Stimulated activated memory B cell treated with anti-CD40 and anti-IgM and Interleukin-4, amounts not matched to agents 10 μg/mL and 1 μg/mL and 100 μg/mL, for 72 hours (primary cell): ENCODE measurements around the gene MEPCE.
"Not testable (repeated sequence)": the region's sequence is repeated elsewhere in the genome, so short reads cannot be mapped to it uniquely, and the experiment has no call there.

ENCODE experiments used
- ATAC-seq: fragments of 150-1000 bp; cut with Tn5 transposase; 2 replicates; pipeline ENCODE4 v1.10.0; 2021
- H3K27ac Mint-ChIP-seq: one replicate; pipeline ENCODE4 v1.8.0; 2022; ENCODE audit warnings: mild to moderate bottlenecking, mixed read lengths
- H3K27me3 Mint-ChIP-seq: one replicate; pipeline ENCODE4 v1.8.0; 2022; ENCODE audit warnings: mixed read lengths
- H3K36me3 Mint-ChIP-seq: one replicate; pipeline ENCODE4 v1.8.0; 2022; ENCODE audit warnings: mixed read lengths
- H3K4me1 Mint-ChIP-seq: one replicate; pipeline ENCODE4 v1.8.0; 2022; ENCODE audit warnings: mixed read lengths
- H3K4me3 Mint-ChIP-seq: one replicate; pipeline ENCODE4 v1.8.0; 2022; ENCODE audit warnings: mild to moderate bottlenecking, moderate library complexity, mixed read lengths
- H3K9me3 Mint-ChIP-seq: one replicate; pipeline ENCODE4 v1.8.0; 2022; ENCODE audit warnings: mixed read lengths

The MEPCE gene

GRCh38 chr7:100429637-100430492 lies at the start of gene MEPCE:
Gene MEPCE, plus strand, starts transcription at chr7:100429831. Its CDS starts 188 bp downstream, at chr7:100430019.
- H3K4me1 Mint-ChIP-seq, result peaks cover 43% of the 10 kb centered on the region
- peak within 1 kb of the TSS; percentile 93 for H3K27ac Mint-ChIP-seq

GRCh38 chr7:100380196-100380595 lies 49.4 kb upstream of the MEPCE start:
- Mint-ChIP-seq H3K27ac (no peak overlapping the region), H3K4me3 (no peak overlapping the region), H3K9me3 (no peaks in the 10 kb centered on the region), H3K36me3 (no peaks in the 10 kb centered on the region), H3K27me3 (no peaks in the 10 kb centered on the region), H3K4me1 (peaks cover 27% of the 10 kb centered on the region)
- ATAC-seq, result no peak

More at GRCh38 chr7:100429637-100430492, at the start of gene MEPCE:
- peak; percentile 71 for ATAC-seq
- H3K4me3 Mint-ChIP-seq, result peak within 1 kb of the TSS; percentile 96
- peaks cover 25% of the 10 kb centered on the region for H3K36me3 Mint-ChIP-seq
- H3K27me3 Mint-ChIP-seq, result no peaks in the 10 kb centered on the region
- no peaks in the 10 kb centered on the region for H3K9me3 Mint-ChIP-seq

- not testable (repeated sequence) for H3K9me3 Mint-ChIP-seq, H3K4me3 Mint-ChIP-seq, H3K27ac Mint-ChIP-seq, ATAC-seq, H3K36me3 Mint-ChIP-seq, H3K27me3 Mint-ChIP-seq
- H3K4me1 Mint-ChIP-seq, result peaks cover 18% of the 10 kb centered on the region
These were observed 47.9 kb upstream of the MEPCE start for GRCh38 chr7:100381531-100382233.

- not testable (repeated sequence) for H3K27ac Mint-ChIP-seq, ATAC-seq
- H3K4me1 Mint-ChIP-seq, result peaks cover 18% of the 10 kb centered on the region
These were observed 47.3 kb upstream of the MEPCE start for GRCh38 chr7:100382234-100382853.

DNA sequence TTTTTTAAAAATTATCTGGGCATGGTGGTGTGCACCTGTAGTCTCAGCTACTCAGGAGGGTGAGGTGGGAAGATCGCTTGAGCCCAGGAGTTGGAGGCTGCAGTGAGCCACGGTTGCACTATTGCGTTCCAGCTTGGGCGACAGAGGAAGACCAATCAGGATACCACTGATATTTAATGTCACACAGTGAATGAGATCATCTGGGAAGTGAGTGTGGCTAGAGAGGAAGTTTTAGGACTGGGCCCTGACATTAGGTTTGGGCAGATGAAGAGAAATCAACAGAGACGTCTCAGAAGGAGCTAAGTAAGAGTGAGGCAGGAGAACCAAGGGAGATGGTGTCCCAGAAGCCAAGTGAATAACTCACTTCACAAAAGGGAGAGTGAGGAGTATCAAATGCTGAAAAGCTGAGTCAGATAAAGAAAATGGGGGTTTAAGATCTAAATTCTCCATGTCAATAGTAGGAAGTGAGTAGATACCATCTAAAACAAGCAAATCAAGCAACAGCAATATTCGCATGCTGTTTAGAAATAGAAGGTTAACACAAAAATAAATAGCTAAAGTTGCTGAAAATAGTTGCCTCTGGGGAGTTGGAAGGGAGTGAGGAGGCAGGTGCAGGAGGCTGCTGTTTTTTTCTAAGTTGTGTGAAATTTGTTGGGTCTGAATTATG lies 44.9 kb upstream of the MEPCE start:
- no peaks in the 10 kb centered on the region for H3K9me3 Mint-ChIP-seq
- H3K27ac Mint-ChIP-seq, result peak overlapping the region; percentile 0
- H3K4me1 Mint-ChIP-seq, result peaks cover 18% of the 10 kb centered on the region
- H3K27me3 Mint-ChIP-seq, result peaks cover 8% of the 10 kb centered on the region
- H3K36me3 Mint-ChIP-seq, result no peaks in the 10 kb centered on the region
- ATAC-seq, result no peak
- no peak overlapping the region for H3K4me3 Mint-ChIP-seq

More at GRCh38 chr7:100382234-100382853, 47.3 kb upstream of the MEPCE start:
- H3K27me3 Mint-ChIP-seq, H3K4me3 Mint-ChIP-seq, H3K9me3 Mint-ChIP-seq, H3K36me3 Mint-ChIP-seq: not testable (repeated sequence)

GRCh38 chr7:100386940-100387339 lies 42.7 kb upstream of the MEPCE start:
- ATAC-seq, result no peak
- Mint-ChIP-seq H3K4me1 (peaks cover 15% of the 10 kb centered on the region), H3K9me3 (no peaks in the 10 kb centered on the region), H3K27ac (no peak overlapping the region), H3K36me3 (no peaks in the 10 kb centered on the region), H3K27me3 (peaks cover 18% of the 10 kb centered on the region), H3K4me3 (no peak overlapping the region)

GRCh38 chr7:100387695-100388094 lies 41.9 kb upstream of the MEPCE start:
- Mint-ChIP-seq H3K27me3 (peaks cover 18% of the 10 kb centered on the region), H3K4me1 (peaks cover 22% of the 10 kb centered on the region), H3K27ac (no peak overlapping the region)

GRCh38 chr7:100389437-100390088 lies 40.1 kb upstream of the MEPCE start:
- no peaks in the 10 kb centered on the region for H3K36me3 Mint-ChIP-seq

More at GRCh38 chr7:100387695-100388094, 41.9 kb upstream of the MEPCE start:
- H3K9me3 Mint-ChIP-seq, result no peaks in the 10 kb centered on the region
- H3K4me3 Mint-ChIP-seq, result no peak overlapping the region
- no peaks in the 10 kb centered on the region for H3K36me3 Mint-ChIP-seq
- ATAC-seq, result no peak

GRCh38 chr7:100390286-100391009 lies 39.2 kb upstream of the MEPCE start:
- Mint-ChIP-seq H3K36me3 (no peaks in the 10 kb centered on the region), H3K27ac (peak overlapping the region; percentile 6)

More at GRCh38 chr7:100389437-100390088, 40.1 kb upstream of the MEPCE start:
- Mint-ChIP-seq H3K4me3 (no peak overlapping the region), H3K9me3 (no peaks in the 10 kb centered on the region), H3K27ac (no peak overlapping the region), H3K4me1 (peaks cover 31% of the 10 kb centered on the region), H3K27me3 (peaks cover 18% of the 10 kb centered on the region)
- no peak for ATAC-seq

DNA sequence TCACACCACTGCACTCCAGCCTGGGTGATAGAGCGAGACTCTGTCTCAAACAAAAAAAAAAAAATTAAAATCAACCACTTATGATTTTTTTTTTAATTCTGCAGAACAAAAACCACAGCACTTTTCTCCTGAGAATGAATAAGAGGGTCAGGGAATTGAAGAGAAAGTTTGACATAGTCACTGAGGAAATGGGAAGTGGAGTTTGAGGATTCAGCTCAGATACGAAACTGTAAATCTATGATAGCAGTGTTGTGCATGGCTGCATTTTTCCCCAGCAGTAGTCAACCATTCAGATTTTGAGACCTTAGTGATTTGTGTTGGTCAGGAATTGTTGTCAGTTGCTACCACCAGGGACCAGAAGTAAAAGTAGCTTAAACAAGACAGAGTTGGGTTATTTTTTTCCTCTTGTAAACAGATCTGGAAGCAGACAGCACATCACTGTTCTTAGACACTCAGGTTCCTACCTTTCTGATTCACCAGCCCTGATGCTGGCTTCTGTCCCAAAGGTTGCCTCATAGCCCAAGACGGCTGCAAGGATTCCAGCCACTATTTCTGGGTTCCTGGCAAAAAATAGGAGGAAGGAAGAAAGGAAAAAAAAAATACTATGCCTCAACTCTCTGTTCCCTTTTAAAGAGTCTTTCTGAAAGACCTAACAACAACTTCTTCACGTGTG lies 36.3 kb upstream of the MEPCE start:
- Mint-ChIP-seq H3K4me1 (peaks cover 49% of the 10 kb centered on the region), H3K36me3 (no peaks in the 10 kb centered on the region), H3K27ac (peak overlapping the region; percentile 47), H3K9me3 (no peaks in the 10 kb centered on the region), H3K27me3 (peaks cover 18% of the 10 kb centered on the region), H3K4me3 (no peak overlapping the region)
- ATAC-seq, result no peak

More at GRCh38 chr7:100390286-100391009, 39.2 kb upstream of the MEPCE start:
- ATAC-seq, result no peak
- H3K27me3 Mint-ChIP-seq, result peaks cover 18% of the 10 kb centered on the region
- no peak overlapping the region for H3K4me3 Mint-ChIP-seq
- H3K4me1 Mint-ChIP-seq, result peaks cover 26% of the 10 kb centered on the region
- no peaks in the 10 kb centered on the region for H3K9me3 Mint-ChIP-seq

GRCh38 chr7:100394077-100394476 lies 35.6 kb upstream of the MEPCE start:
- no peaks in the 10 kb centered on the region for H3K36me3 Mint-ChIP-seq
- H3K4me3 Mint-ChIP-seq, result no peak overlapping the region
- H3K4me1 Mint-ChIP-seq, result peaks cover 54% of the 10 kb centered on the region
- H3K27ac Mint-ChIP-seq, result peak overlapping the region; percentile 47
- H3K27me3 Mint-ChIP-seq, result peaks cover 16% of the 10 kb centered on the region
- ATAC-seq, result no peak
- H3K9me3 Mint-ChIP-seq, result no peaks in the 10 kb centered on the region

DNA sequence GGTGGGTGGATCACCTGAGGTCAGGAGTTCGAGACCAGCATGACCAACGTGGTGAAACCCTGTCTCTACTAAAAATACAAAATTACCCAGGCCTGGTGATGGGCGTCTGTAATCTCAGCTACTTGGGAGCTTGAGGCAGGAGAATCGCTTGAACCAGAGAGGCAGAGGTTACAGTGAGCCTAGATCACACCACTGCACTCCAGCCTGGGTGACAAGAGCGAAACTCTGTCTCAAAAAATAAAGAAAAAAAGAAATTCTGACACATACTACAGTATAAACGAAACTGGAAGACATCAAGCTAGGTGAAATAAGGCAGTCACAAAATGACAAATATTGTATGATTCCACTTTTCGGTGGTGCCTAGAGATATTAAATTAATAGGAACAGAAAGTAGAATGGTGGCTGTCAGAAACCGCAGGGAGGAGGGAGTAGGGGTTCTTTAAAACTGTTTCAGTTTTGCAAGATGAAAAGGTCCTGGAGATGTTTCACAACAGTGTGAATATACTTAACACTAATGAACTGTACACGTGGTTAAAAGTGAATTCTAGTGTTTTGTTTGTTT lies 33.1 kb upstream of the MEPCE start:
- ATAC-seq, result peak; percentile 96
- Mint-ChIP-seq H3K4me3 (peak overlapping the region; percentile 63), H3K27ac (peak overlapping the region; percentile 90), H3K36me3 (no peaks in the 10 kb centered on the region), H3K27me3 (no peaks in the 10 kb centered on the region), H3K9me3 (no peaks in the 10 kb centered on the region), H3K4me1 (peaks cover 54% of the 10 kb centered on the region)

DNA sequence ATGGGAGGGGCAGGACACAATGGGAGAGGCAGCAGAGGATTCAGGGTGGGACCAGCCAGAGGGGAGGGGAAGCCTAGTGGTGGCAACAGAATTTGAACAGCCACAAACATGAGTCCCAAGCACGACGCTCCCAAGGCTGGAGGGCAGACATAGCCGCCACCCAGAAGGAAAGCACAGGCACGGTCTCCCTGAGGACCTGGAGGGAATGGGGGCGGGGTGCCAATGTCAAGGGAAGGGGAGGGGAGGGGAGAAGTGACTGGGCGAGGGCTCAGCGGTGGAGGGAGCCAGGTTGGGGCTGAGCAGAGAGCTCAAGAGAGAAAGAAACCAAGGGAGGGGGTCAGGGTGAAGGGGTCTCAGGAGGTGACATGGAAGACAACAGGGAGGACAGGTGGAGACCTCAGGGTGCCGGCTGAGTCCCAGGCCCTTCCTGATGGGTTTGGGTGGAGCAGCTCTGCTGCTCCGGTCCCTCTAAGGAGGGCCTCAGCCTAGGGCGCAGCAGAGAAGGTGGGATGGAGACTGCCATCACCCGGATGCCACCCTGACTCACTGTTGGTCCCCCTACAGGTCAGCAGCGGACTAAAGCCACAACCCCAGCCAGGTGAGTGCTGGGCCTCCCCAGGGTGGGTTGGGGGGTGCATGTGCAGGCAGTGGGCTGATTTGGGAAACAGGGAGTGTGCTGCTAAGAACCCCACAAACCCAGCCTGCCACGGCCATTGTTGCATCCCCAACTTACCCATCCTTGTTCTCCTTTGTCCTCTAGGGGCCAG lies 32.1 kb upstream of the MEPCE start:
- Mint-ChIP-seq H3K9me3 (no peaks in the 10 kb centered on the region), H3K4me3 (peak overlapping the region; percentile 63), H3K36me3 (no peaks in the 10 kb centered on the region), H3K27me3 (no peaks in the 10 kb centered on the region), H3K27ac (peak overlapping the region; percentile 90), H3K4me1 (peaks cover 46% of the 10 kb centered on the region)
- ATAC-seq, result no peak
